Activated naive CD4-positive, alpha-beta T cell treated with anti-CD3 and anti-CD28 coated beads, Interleukin-2, amount 10 ng/mL, durations not matched to agents 7 days and 5 days (primary cell): ENCODE data around the gene AREG.
"Not testable (repeated sequence)": the region's sequence is repeated elsewhere in the genome, so short reads cannot be mapped to it uniquely, and the experiment has no call there.

Experiments used
- CTCF ChIA-PET: fragments of 350-600 bp; sonication (Branson Sonifier 250); formaldehyde crosslinking; loops from one replicate; lab custom pipeline; 2021; ENCODE audit warnings: antibody characterized with exemption; lab: Charles Lee
- DNase-seq: peaks from one replicate; pipeline ENCODE4 v3.0.0-alpha.2; 2020
- H3K27ac Mint-ChIP-seq: one replicate; pipeline ENCODE4 v1.8.0; 2021; ENCODE audit warnings: mild to moderate bottlenecking, moderate library complexity, mixed read lengths
- H3K27me3 Mint-ChIP-seq: one replicate; pipeline ENCODE4 v1.8.0; 2021; ENCODE audit warnings: mild to moderate bottlenecking, mixed read lengths
- H3K36me3 Mint-ChIP-seq: one replicate; pipeline ENCODE4 v1.8.0; 2021; ENCODE audit warnings: mixed read lengths
- H3K4me1 Mint-ChIP-seq: one replicate; pipeline ENCODE4 v1.8.0; 2021; ENCODE audit warnings: mixed read lengths
- H3K4me3 Mint-ChIP-seq: one replicate; pipeline ENCODE4 v1.8.0; 2021; ENCODE audit warnings: mild to moderate bottlenecking, moderate library complexity, mixed read lengths
- H3K9me3 Mint-ChIP-seq: one replicate; pipeline ENCODE4 v1.8.0; 2021; ENCODE audit warnings: mixed read lengths

The AREG gene, protein sequence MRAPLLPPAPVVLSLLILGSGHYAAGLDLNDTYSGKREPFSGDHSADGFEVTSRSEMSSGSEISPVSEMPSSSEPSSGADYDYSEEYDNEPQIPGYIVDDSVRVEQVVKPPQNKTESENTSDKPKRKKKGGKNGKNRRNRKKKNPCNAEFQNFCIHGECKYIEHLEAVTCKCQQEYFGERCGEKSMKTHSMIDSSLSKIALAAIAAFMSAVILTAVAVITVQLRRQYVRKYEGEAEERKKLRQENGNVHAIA

DNA sequence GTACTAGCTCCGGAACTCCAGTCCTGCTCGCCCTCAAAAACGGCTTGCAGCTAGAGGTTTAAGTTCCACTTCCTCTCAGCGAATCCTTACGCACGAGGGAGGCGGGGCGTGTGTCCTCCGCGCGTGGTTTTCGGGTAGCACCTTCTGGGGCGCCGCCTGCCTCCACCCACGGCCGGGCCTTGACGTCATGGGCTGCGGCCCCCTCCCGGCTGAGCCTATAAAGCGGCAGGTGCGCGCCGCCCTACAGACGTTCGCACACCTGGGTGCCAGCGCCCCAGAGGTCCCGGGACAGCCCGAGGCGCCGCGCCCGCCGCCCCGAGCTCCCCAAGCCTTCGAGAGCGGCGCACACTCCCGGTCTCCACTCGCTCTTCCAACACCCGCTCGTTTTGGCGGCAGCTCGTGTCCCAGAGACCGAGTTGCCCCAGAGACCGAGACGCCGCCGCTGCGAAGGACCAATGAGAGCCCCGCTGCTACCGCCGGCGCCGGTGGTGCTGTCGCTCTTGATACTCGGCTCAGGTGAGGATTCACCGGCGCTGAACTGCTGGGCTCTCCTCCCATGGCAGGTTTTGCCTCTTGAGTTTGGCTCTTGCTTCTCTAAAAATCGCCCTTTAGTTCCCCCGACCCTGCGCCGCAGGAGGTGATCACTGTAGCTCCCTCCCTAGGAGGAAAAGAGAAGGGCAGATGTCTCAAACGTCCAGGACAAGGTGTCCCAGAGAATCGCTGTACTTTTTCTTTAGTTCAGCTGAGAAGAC, at the start of gene AREG:
Gene AREG, plus strand, starts transcription at position 246 of the 752 bp plus-strand sequence. Its CDS starts 210 bp downstream, at position 456.
- no peaks in the 10 kb centered on the region for H3K9me3 Mint-ChIP-seq

DNA sequence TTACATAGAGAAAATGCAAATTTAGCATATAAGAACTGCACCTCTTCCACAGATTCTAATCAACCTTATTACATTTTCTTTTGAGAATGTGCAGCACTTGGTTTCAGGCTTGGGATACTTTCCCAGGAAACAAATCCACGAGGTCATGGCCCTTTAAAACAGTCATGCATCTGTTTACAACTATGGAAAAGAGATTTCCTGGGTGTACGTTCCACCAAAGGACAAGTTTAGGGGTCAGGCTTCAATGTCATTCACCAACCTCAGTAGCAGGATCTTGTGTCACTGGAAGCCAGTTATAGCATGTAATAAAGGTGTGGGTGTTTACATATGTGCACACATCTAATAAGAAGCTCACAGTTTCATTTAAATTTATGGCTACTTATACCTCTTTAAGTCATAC, 49.3 kb upstream of the AREG start:
- H3K9me3 Mint-ChIP-seq: no peaks in the 10 kb centered on the region
- H3K27ac Mint-ChIP-seq: no peak overlapping the region

More for the DNA sequence above, at the start of gene AREG:
- DNase-seq: peak; percentile 88
- H3K36me3 Mint-ChIP-seq: no peaks in the 10 kb centered on the region
- peaks cover 8% of the 10 kb centered on the region for H3K27me3 Mint-ChIP-seq
- peak within 1 kb of the TSS; percentile 82 for H3K27ac Mint-ChIP-seq
- H3K4me3 Mint-ChIP-seq: peak within 1 kb of the TSS; percentile 76
- H3K4me1 Mint-ChIP-seq: peaks cover 15% of the 10 kb centered on the region
- CTCF ChIA-PET: interaction anchor here (0.7 to 3.0 kb wide), 7 partner anchors 12 to 230 kb away, joined by 3 to 7 read pairs (median 4); no protein-coding TSS in a partner anchor

DNA sequence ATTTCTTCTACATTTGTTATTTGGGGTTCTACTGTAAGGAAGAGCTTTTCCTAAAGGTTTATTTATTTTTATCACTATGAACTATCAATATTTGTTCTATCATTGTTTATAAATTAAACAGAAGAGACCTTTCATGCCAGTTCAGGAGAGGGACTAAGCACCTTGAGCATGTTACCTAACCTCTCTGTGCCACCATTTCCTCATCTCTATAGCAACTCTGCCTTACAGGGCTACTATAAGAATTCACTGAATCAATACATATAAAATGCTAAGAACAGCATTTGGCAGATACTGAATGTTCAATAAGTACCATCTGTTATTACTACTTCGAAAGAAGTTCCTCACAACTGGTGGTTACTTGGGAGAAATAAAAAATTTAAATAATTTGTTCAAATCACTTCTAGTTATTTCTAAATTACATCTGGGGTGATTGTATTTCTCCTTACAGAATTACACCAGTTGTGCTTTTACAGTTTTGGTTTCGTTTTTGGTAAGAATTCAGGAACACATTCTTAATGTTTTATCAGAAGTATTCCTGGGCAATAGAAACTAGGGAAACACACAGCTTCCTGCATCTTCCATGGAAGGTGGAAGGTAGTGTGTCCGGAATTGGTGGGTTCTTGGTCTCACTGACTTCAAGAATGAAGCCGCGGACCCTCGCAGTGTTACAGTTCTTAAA, 47.0 kb upstream of the AREG start:
- Mint-ChIP-seq H3K4me1 (peaks cover 6% of the 10 kb centered on the region), H3K27ac (peak overlapping the region; percentile 92), H3K9me3 (no peaks in the 10 kb centered on the region), H3K36me3 (no peaks in the 10 kb centered on the region), H3K4me3 (peak overlapping the region; percentile 88), H3K27me3 (peaks cover 8% of the 10 kb centered on the region)
- CTCF ChIA-PET: interaction anchor here (0.6 kb wide), 1 partner anchor 1057 kb away, joined by 3 read pairs; no protein-coding TSS in a partner anchor
- no peak for DNase-seq

More for the DNA sequence above, 49.3 kb upstream of the AREG start:
- Mint-ChIP-seq H3K27me3 (peaks cover 4% of the 10 kb centered on the region), H3K36me3 (no peaks in the 10 kb centered on the region), H3K4me3 (no peak overlapping the region), H3K4me1 (peaks cover 6% of the 10 kb centered on the region)
- DNase-seq: no peak
- CTCF ChIA-PET: no interaction called here

DNA sequence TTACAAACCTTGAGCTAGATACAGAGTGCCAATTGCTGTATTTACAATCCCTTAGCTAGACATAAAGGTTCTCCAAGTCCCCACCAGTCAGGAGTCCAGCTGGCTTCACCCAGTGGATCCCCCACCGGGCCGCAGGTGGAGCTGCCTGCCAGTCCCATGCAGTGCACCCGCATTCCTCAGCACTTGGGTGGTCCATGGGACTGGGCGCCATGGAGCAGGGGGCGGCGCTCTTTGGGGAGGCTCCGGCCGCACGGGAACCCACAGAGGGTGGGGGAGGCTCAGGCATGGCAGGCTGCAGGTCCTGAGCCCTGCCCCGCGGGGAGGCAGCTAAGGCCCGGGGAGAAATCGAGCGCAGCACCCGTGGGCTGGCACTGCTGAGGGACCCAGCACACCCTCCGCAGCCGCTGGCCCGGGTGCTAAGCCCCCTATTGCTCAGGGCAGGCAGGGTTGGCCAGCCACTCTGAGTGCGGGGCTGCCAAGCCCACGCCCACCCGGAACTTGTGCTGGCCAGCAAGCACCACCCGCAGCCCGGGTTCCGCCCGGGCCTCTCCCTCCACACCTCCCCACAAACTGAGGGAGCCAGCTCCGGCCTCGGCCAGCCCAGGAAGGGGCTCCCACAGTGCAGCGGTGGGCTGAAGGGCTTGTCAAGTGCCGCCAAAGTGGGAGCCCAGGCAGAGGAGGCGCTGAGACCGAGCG, 45.9 kb upstream of the AREG start:
- H3K27me3 Mint-ChIP-seq, H3K27ac Mint-ChIP-seq, H3K4me3 Mint-ChIP-seq, H3K36me3 Mint-ChIP-seq, DNase-seq, H3K4me1 Mint-ChIP-seq, H3K9me3 Mint-ChIP-seq: not testable (repeated sequence)
- CTCF ChIA-PET: interaction anchor here (1.7 kb wide), 1 partner anchor 29 kb away, joined by 4 read pairs; no protein-coding TSS in a partner anchor

DNA sequence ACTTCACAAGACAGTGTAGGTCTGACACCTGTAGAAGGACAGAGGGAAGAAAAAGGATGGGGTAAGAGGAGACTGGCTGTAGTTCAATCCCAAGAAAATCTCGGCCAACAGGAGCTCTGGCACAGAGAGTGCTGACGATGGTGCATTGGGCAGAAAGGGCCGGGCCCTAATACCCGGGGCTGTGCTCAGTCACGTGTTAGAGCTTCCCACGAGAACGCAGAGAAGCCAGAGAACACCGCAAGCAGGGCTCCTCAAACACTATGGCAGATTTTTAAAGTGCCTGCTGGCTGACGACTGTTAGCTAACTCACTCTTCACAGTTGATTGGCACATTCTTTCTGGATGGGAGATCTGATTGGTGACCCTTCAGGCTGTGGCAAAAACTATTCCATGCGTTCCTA, 44.5 kb upstream of the AREG start:
- H3K4me3 Mint-ChIP-seq: no peak overlapping the region
- CTCF ChIA-PET: no interaction called here
- no peak overlapping the region for H3K27ac Mint-ChIP-seq
- H3K27me3 Mint-ChIP-seq: peaks cover 8% of the 10 kb centered on the region
- H3K9me3 Mint-ChIP-seq: no peaks in the 10 kb centered on the region
- no peak for DNase-seq
- H3K4me1 Mint-ChIP-seq: peaks cover 6% of the 10 kb centered on the region
- no peaks in the 10 kb centered on the region for H3K36me3 Mint-ChIP-seq

DNA sequence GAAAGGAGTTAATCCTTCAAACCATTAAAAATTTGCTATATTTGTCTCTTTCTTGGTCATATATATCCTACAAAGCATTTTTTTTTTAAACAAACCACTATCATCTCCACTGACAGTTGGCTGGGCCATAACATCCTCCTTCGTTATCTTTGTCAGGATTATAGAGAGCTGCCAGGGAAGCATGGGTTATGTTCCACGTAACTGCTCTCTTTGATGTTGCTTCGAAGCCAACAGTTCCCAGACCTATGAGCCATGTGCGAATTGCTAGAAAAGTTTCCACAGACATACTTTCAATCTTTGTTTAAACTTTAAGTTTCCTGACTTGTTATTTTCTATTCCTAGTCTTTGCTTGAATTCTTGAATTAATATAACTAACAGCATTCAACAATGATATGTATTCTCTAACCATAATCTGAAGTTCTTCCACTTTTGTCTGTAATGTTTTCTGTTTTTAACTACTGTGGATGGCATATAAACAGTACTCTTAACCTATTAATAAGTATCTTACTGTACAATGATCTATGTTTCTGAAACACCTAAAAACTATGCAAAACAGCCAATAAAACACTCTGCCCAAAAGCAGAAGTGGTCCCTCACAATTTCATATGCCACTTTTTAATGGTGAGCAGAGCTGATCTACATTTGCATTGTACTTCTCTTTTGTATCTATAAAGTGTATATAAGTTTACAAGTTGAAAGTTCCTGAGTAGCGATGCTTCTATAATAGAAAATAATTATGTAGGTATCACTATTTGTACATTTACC, 42.1 kb upstream of the AREG start:
- Mint-ChIP-seq H3K4me1 (peaks cover 2% of the 10 kb centered on the region), H3K4me3 (no peak overlapping the region), H3K27me3 (peaks cover 8% of the 10 kb centered on the region), H3K36me3 (no peaks in the 10 kb centered on the region), H3K27ac (no peak overlapping the region), H3K9me3 (no peaks in the 10 kb centered on the region)
- no peak for DNase-seq
- CTCF ChIA-PET: interaction anchor here (0.7 kb wide), 1 partner anchor 44 kb away, joined by 3 read pairs; no protein-coding TSS in a partner anchor

DNA sequence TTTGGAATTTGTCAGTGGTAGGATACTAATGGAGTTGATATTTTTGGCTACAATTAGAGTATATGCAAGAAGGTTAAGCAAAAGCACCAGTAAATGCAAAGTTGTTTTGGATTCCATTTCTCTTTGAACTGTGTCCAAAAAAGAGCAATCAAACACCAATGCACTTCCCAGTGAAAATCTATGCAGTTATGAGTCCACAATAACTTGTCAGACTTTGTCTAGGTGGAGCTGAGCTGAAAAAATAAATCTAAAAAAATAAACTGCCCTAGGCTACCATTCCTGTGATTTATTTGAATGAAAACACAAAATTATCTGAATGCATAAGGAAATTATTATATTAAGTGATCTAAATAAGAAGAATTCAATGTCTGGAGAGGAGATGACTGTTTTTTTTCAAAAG, 37.0 kb upstream of the AREG start:
- Mint-ChIP-seq H3K36me3 (no peaks in the 10 kb centered on the region), H3K4me1 (no peaks in the 10 kb centered on the region), H3K4me3 (no peak overlapping the region), H3K27ac (no peak overlapping the region), H3K9me3 (no peaks in the 10 kb centered on the region), H3K27me3 (no peaks in the 10 kb centered on the region)
- DNase-seq: no peak
- CTCF ChIA-PET: no interaction called here

DNA sequence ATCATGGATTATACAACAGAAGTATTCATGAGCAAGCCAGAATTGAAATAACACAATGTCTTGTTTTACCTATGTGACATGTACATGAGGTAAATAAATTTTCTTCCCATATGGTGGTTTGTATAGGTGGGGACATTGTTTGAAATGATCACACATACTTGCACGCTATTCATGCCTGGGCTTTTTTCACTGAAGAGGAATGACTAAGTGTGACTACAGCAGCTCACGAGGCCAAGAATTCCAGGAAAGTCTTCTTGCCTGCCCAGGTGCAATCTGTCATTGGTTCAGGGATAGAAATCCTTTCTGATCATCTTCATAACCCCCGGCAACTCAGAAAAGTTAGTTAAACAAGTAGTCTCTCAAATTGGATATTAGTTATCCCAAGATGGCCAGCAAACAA, 36.3 kb upstream of the AREG start:
- Mint-ChIP-seq H3K36me3 (no peaks in the 10 kb centered on the region), H3K4me1 (no peaks in the 10 kb centered on the region), H3K27me3 (no peaks in the 10 kb centered on the region), H3K9me3 (no peaks in the 10 kb centered on the region), H3K4me3 (no peak overlapping the region), H3K27ac (no peak overlapping the region)
- CTCF ChIA-PET: no interaction called here
- DNase-seq: no peak

DNA sequence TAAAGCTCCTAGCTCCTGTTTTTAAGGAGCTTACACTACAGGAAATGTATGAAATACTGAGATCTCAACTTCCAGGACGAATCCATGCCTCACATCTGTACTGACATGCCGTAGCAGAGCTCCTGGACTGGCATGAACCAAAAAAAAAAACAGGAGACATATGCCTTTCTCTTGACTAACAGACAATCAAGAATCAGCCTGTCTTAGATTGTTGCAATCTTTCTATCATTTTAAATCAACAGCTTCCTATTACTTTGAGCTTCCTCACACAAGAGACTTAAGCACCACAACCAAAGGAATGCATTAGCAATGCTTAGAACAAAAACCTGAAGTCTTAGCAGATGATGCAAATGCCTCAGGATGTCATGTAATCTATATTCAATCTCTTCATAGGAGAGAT, 34.7 kb upstream of the AREG start:
- H3K27me3 Mint-ChIP-seq: no peaks in the 10 kb centered on the region
- no peaks in the 10 kb centered on the region for H3K9me3 Mint-ChIP-seq
- no peaks in the 10 kb centered on the region for H3K4me1 Mint-ChIP-seq
- DNase-seq: no peak
- CTCF ChIA-PET: interaction anchor here (0.6 kb wide), 1 partner anchor 797 kb away, joined by 4 read pairs; no protein-coding TSS in a partner anchor
- H3K27ac Mint-ChIP-seq: no peak overlapping the region
- H3K4me3 Mint-ChIP-seq: no peak overlapping the region
- no peaks in the 10 kb centered on the region for H3K36me3 Mint-ChIP-seq

DNA sequence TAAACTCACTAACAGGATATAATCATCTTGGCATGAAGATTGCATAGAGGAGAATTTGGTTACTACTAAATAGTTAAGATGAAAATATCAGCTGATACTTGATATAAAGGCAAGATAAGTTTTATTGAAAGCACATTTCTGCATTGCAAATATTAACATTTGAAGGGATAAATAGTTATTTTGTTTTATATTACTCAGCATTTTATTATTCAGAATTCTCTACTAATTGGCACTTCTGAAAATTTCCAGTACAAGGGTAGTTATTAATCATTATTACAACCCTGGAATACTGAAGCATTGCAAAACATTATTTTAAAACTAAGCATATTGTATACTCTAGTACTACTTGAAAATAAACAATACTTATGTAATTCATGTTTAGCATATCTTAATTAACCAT, 32.7 kb upstream of the AREG start:
- DNase-seq: no peak
- H3K4me1 Mint-ChIP-seq: no peaks in the 10 kb centered on the region
- no peak overlapping the region for H3K27ac Mint-ChIP-seq
- no peaks in the 10 kb centered on the region for H3K36me3 Mint-ChIP-seq
- H3K27me3 Mint-ChIP-seq: no peaks in the 10 kb centered on the region
- CTCF ChIA-PET: interaction anchor here (0.6 kb wide), 1 partner anchor 1324 kb away, joined by 3 read pairs; no protein-coding TSS in a partner anchor
- no peaks in the 10 kb centered on the region for H3K9me3 Mint-ChIP-seq
- no peak overlapping the region for H3K4me3 Mint-ChIP-seq

DNA sequence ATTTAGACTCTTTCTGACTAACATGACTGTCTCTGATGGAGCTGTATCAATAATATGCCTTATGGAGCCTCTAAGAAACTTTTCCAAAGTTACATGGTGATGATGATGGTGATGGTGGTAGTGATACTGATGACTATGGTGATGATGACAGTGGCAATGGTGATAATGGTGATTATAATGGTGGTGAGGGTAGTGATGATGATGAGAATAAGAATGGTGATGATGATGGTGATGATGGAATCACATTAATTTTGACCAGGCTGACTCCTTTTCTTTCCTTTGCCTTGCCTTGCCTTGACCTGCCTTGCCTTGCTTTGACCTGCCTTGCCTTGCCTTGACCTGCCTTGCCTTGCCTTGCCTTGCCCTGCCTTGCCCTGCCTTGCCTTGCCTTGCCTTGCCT, 31.7 kb upstream of the AREG start:
- Mint-ChIP-seq H3K36me3 (no peaks in the 10 kb centered on the region), H3K27ac (no peak overlapping the region), H3K4me1 (no peaks in the 10 kb centered on the region), H3K4me3 (no peak overlapping the region), H3K9me3 (no peaks in the 10 kb centered on the region), H3K27me3 (peaks cover 2% of the 10 kb centered on the region)
- CTCF ChIA-PET: no interaction called here
- DNase-seq: no peak

DNA sequence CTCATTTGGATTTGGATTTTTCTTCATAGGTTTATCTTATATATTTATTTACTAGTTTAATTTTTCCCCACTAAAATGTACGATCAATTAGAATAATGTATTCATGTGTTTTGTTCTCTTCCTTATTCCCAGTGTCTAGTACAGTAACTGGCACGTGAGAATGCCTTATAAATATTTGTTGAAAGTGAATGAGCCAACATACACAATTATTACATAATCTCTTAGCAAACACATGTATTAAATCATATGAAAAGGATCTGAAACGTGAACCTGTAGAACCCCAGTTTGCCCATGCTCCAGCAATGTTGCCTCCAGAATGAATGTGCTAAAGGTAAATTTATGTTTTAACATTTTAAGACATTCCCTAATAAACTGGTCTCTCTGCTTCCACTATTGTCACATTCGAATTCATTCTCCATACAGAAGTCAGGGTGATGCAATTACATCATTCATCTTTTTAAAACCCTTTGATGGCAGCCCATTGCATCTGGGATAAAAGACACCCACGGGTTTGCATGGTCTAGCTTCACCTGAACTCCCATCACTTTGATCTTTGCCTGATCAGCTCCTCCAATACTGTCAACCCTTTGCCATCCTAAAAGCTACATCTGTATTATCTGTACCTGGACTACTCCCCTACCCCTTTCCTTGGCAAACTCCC, 30.7 kb upstream of the AREG start:
- no peak overlapping the region for H3K4me3 Mint-ChIP-seq
- H3K36me3 Mint-ChIP-seq: no peaks in the 10 kb centered on the region
- CTCF ChIA-PET: no interaction called here
- no peak overlapping the region for H3K27ac Mint-ChIP-seq
- H3K4me1 Mint-ChIP-seq: no peaks in the 10 kb centered on the region
- H3K9me3 Mint-ChIP-seq: no peaks in the 10 kb centered on the region
- H3K27me3 Mint-ChIP-seq: peaks cover 4% of the 10 kb centered on the region
- no peak for DNase-seq
